Thyroid gland (tissue), 4 donors: ENCODE data around the gene MRPL21.

ENCODE experiments used
- CTCF ChIP-seq, 6 experiments: fragments of 200-600 bp in 3 of 6; fragments of 450-650 bp in 3 of 6; sonication (generic) in 3 of 6; IDR thresholded peaks; one replicate each; pipeline ENCODE4 v1.5.1; 2016 to 2019; ENCODE audit warnings: antibody characterized with exemption in 6 of 6, mild to moderate bottlenecking in 2 of 6, inconsistent platforms in 1 of 6, moderate library complexity in 1 of 6
- POLR2A ChIP-seq, 2 donors: fragments of 450-650 bp; IDR thresholded peaks; one replicate each; pipeline ENCODE4 v1.6.1; 2017; ENCODE audit warnings: antibody characterized with exemption in 2 of 2, mild to moderate bottlenecking in 2 of 2, moderate library complexity in 1 of 2

- TF ChIP-seq CTCF (IDR thresholded peaks at IDR 0.05) = no peak
- no peak for TF ChIP-seq POLR2A (IDR thresholded peaks at IDR 0.05)
Measured at GRCh38 chr11:68882391-68882790, 21.2 kb downstream of the MRPL21 start.
